ENCODE measurements around the gene HSD11B2.

The HSD11B2 gene

GRCh38 chr16:67391424-67392300 is 39.3 kb upstream of the HSD11B2 start:
- Histone ChIP-seq H3K4me3 (ENCODE audit: low read length in 2 of 2) (peak overlapping the region; percentile 75 to 78), H3K4me1 (ENCODE audit: control insufficient read depth, insufficient read depth, low read length) (peaks cover 54% of the 10 kb centered on the region), H3K27ac (ENCODE audit: low read length) (peak overlapping the region; percentile 66), H3K27me3 (ENCODE audit: control insufficient read depth in 1 of 2, insufficient read depth in 2 of 2, low read length in 2 of 2) (peaks cover 0 to 8% of the 10 kb centered on the region in 2 donors), H3K9ac (ENCODE audit: low read length in 2 of 2) (peak overlapping the region; percentile 29 to 61), H3K36me3 (ENCODE audit: control insufficient read depth in 2 of 2, insufficient read depth in 2 of 2, low read length in 2 of 2) (no peaks in the 10 kb centered on the region), H3K9me3 (ENCODE audit: control insufficient read depth in 2 of 2, low read length in 2 of 2) (no peaks in the 10 kb centered on the region)

GRCh38 chr16:67392301-67393059 is 38.4 kb upstream of the HSD11B2 start:
- H3K4me1 ChIP-seq (ENCODE audit: control insufficient read depth, insufficient read depth, low read length): peaks cover 60% of the 10 kb centered on the region
- H3K9ac ChIP-seq (ENCODE audit: low read length in 2 of 2): peak overlapping the region; percentile 61 to 66
- peak overlapping the region; percentile 75 to 78 for H3K4me3 ChIP-seq (ENCODE audit: low read length in 2 of 2)
- no peaks in the 10 kb centered on the region for H3K9me3 ChIP-seq (ENCODE audit: control insufficient read depth in 2 of 2, low read length in 2 of 2)
- H3K27me3 ChIP-seq (ENCODE audit: control insufficient read depth in 1 of 2, insufficient read depth in 2 of 2, low read length in 2 of 2): peaks cover 0 to 8% of the 10 kb centered on the region in 2 donors
- no peaks in the 10 kb centered on the region for H3K36me3 ChIP-seq (ENCODE audit: control insufficient read depth in 2 of 2, insufficient read depth in 2 of 2, low read length in 2 of 2)
- H3K27ac ChIP-seq (ENCODE audit: low read length): peak overlapping the region; percentile 66

GRCh38 chr16:67393111-67393787 is 37.7 kb upstream of the HSD11B2 start, which contains the start of gene TPPP3:
TPPP3 (minus strand) TSS chr16:67393498; CDS start chr16:67391111, 2,387 bp downstream.
- H3K27ac ChIP-seq (ENCODE audit: low read length): peak within 1 kb of the TSS; percentile 66
- H3K9me3 ChIP-seq (ENCODE audit: control insufficient read depth in 2 of 2, low read length in 2 of 2): no peaks in the 10 kb centered on the region
- H3K36me3 ChIP-seq (ENCODE audit: control insufficient read depth in 2 of 2, insufficient read depth in 2 of 2, low read length in 2 of 2): no peaks in the 10 kb centered on the region
- peak within 1 kb of the TSS; percentile 61 to 66 for H3K9ac ChIP-seq (ENCODE audit: low read length in 2 of 2)
- H3K4me1 ChIP-seq (ENCODE audit: control insufficient read depth, insufficient read depth, low read length): peaks cover 64% of the 10 kb centered on the region
- peaks cover 0 to 8% of the 10 kb centered on the region in 2 donors for H3K27me3 ChIP-seq (ENCODE audit: control insufficient read depth in 1 of 2, insufficient read depth in 2 of 2, low read length in 2 of 2)
- H3K4me3 ChIP-seq (ENCODE audit: low read length in 2 of 2): peak within 1 kb of the TSS; percentile 75 to 78

- Histone ChIP-seq H3K4me3 (ENCODE audit: low read length in 2 of 2) (peak overlapping the region; percentile 75 to 78), H3K27ac (ENCODE audit: low read length) (peak overlapping the region; percentile 66), H3K9ac (ENCODE audit: low read length in 2 of 2) (peak overlapping the region; percentile 13 to 55), H3K4me1 (ENCODE audit: control insufficient read depth, insufficient read depth, low read length) (peaks cover 69% of the 10 kb centered on the region), H3K27me3 (ENCODE audit: control insufficient read depth in 1 of 2, insufficient read depth in 2 of 2, low read length in 2 of 2) (peaks cover 0 to 8% of the 10 kb centered on the region in 2 donors), H3K36me3 (ENCODE audit: control insufficient read depth in 2 of 2, insufficient read depth in 2 of 2, low read length in 2 of 2) (no peaks in the 10 kb centered on the region), H3K9me3 (ENCODE audit: control insufficient read depth in 2 of 2, low read length in 2 of 2) (no peaks in the 10 kb centered on the region)
Observed at GRCh38 chr16:67393788-67394154, 37.1 kb upstream of the HSD11B2 start.

GRCh38 chr16:67394155-67395104 is 36.5 kb upstream of the HSD11B2 start:
- peaks cover 0 to 8% of the 10 kb centered on the region in 2 donors for H3K27me3 ChIP-seq (ENCODE audit: control insufficient read depth in 1 of 2, insufficient read depth in 2 of 2, low read length in 2 of 2)
- no peaks in the 10 kb centered on the region for H3K9me3 ChIP-seq (ENCODE audit: control insufficient read depth in 2 of 2, low read length in 2 of 2)
- H3K27ac ChIP-seq (ENCODE audit: low read length): peak overlapping the region; percentile 66
- H3K36me3 ChIP-seq (ENCODE audit: control insufficient read depth in 2 of 2, insufficient read depth in 2 of 2, low read length in 2 of 2): no peaks in the 10 kb centered on the region
- H3K4me3 ChIP-seq (ENCODE audit: low read length in 2 of 2): peak overlapping the region in 1 of 2 donors; percentile 78
- H3K9ac ChIP-seq (ENCODE audit: low read length in 2 of 2): no peak overlapping the region
- H3K4me1 ChIP-seq (ENCODE audit: control insufficient read depth, insufficient read depth, low read length): peaks cover 75% of the 10 kb centered on the region

DNA sequence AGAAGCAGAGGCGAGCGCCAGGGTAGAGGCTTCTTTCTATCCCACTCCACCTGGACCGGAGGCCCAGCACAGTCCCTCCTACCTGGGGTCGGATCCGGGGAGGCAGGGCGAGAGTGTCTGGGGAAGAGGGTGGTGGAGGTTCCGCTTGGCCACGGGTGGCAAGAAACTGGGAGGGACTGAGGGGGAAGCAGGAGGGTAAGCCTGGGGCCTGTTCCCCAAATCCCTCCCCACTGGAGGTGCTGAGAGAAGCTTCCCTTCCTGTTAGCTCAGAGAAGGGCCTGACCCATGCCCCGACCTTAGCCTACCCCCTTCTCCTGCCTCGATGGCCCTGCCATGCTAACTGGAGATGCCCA is 35.8 kb upstream of the HSD11B2 start:
- Histone ChIP-seq H3K9ac (ENCODE audit: low read length in 2 of 2) (no peak overlapping the region), H3K36me3 (ENCODE audit: control insufficient read depth in 2 of 2, insufficient read depth in 2 of 2, low read length in 2 of 2) (no peaks in the 10 kb centered on the region), H3K27me3 (ENCODE audit: control insufficient read depth in 1 of 2, insufficient read depth in 2 of 2, low read length in 2 of 2) (peaks cover 0 to 8% of the 10 kb centered on the region in 2 donors), H3K4me1 (ENCODE audit: control insufficient read depth, insufficient read depth, low read length) (peaks cover 76% of the 10 kb centered on the region), H3K4me3 (ENCODE audit: low read length in 2 of 2) (no peak overlapping the region), H3K9me3 (ENCODE audit: control insufficient read depth in 2 of 2, low read length in 2 of 2) (no peaks in the 10 kb centered on the region), H3K27ac (ENCODE audit: low read length) (no peak overlapping the region)

GRCh38 chr16:67395458-67396158 is 35.3 kb upstream of the HSD11B2 start:
- H3K27ac ChIP-seq (ENCODE audit: low read length): no peak overlapping the region
- H3K36me3 ChIP-seq (ENCODE audit: control insufficient read depth in 2 of 2, insufficient read depth in 2 of 2, low read length in 2 of 2): no peaks in the 10 kb centered on the region
- peak overlapping the region in 1 of 2 donors; percentile 13 for H3K9ac ChIP-seq (ENCODE audit: low read length in 2 of 2)
- H3K4me1 ChIP-seq (ENCODE audit: control insufficient read depth, insufficient read depth, low read length): peaks cover 76% of the 10 kb centered on the region
- H3K9me3 ChIP-seq (ENCODE audit: control insufficient read depth in 2 of 2, low read length in 2 of 2): no peaks in the 10 kb centered on the region
- peaks cover 0 to 8% of the 10 kb centered on the region in 2 donors for H3K27me3 ChIP-seq (ENCODE audit: control insufficient read depth in 1 of 2, insufficient read depth in 2 of 2, low read length in 2 of 2)
- H3K4me3 ChIP-seq (ENCODE audit: low read length in 2 of 2): no peak overlapping the region

DNA sequence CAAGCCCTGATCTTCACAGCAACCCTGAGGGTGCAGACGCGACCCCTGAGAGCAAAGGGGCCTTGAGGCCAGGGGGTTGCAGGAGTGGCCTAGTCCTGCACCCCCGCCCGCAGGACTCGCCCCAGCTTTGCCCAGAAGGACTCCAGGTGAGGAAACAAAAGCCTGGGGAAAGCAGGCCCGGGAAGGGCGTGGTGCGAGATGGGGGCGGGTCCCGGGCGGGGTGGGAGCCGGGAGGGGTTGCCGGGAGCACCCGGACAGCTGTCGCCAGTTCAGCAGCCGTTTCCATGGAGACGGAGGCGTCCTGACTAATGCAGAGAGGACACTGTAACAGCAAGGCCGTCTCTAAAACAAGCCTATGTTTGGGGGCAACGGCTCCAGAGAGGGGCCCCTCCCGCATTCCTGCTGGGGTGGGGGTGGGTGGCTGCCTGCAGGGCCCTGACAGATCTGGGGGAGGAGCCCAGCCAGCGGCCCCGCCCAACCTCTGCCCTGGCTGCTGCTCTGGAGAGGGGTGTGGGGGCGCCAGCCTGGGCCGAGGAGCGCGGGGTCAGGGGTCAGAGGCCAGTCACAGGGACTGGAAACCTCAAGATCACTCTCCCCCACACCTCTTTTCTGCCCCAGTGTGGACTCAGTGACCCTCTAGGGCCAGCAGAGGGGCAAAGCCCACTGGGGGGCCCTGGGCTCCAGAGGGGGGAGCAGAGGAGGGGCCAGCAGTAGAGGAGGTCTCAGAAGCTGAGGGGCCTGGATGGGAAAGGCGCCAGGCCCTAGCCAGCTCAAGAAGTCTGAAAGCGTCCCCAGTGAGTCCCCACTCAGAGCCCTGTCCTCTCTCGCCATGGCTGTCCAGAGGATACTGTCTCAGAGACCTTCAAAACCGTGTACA is 34.5 kb upstream of the HSD11B2 start:
- H3K27ac ChIP-seq (ENCODE audit: low read length): peak overlapping the region; percentile 53
- H3K9ac ChIP-seq (ENCODE audit: low read length in 2 of 2): peak overlapping the region in 1 of 2 donors; percentile 42
- peak overlapping the region in 1 of 2 donors; percentile 29 for H3K4me3 ChIP-seq (ENCODE audit: low read length in 2 of 2)
- H3K9me3 ChIP-seq (ENCODE audit: control insufficient read depth in 2 of 2, low read length in 2 of 2): no peaks in the 10 kb centered on the region
- no peaks in the 10 kb centered on the region for H3K36me3 ChIP-seq (ENCODE audit: control insufficient read depth in 2 of 2, insufficient read depth in 2 of 2, low read length in 2 of 2)
- H3K4me1 ChIP-seq (ENCODE audit: control insufficient read depth, insufficient read depth, low read length): peaks cover 68% of the 10 kb centered on the region
- H3K27me3 ChIP-seq (ENCODE audit: control insufficient read depth in 1 of 2, insufficient read depth in 2 of 2, low read length in 2 of 2): peaks cover 0 to 8% of the 10 kb centered on the region in 2 donors

Measured in stomach smooth muscle (tissue), 2 donors.